ENCODE measurements around the gene MSI1. TPM values are rescaled to one million over a fixed set of nuclear protein-coding genes. Genes with fewer than 3 reads are reported as not detected.

Gene MSI1
- total RNA-seq, 1 experiment from 2014 or later = 0.57 TPM

- DNase-seq (ENCODE audit: low spot score) = no peak
Measured at GRCh38 chr12:120323772-120324171, 45.2 kb downstream of the MSI1 start.

DNA sequence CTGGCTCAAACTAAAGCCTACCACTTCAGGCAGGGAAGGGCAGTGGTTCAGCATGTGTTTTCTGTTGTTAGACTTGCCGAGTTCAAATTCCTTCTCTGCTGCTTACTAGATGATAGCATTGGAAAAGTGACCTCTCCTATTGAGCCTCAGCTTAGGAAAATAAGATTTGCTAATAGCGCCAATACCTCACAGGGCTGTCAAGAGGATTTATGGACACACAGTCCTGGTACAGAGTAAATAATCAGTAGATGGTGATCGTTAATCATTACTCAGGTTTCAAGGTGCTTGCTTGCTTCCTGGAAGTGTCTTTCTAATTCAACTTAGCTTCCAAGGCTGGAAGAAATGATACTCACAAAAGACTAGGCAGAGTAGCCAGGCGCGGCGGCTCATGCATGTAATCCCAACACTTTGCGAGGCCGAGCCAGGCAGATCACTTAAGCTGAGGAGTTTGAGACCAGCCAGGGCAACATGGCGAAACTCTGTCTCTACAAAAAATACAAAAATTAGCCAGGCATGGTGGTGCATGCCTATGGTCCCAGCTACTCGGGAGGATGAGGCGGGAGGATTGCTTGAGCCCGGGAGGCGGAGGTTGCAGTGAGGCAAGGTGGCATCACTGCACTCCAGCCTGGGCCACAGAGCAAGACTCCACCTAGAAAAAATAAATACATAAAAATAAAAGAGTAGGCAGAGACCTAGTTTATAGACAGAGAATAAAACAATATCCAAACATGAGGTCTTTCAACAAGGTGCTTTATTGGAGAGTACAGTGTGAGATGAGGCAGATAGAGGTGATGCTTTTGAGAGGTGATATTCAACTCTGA is 47.4 kb downstream of the MSI1 start:
- no peak for DNase-seq (ENCODE audit: low spot score)

DNA sequence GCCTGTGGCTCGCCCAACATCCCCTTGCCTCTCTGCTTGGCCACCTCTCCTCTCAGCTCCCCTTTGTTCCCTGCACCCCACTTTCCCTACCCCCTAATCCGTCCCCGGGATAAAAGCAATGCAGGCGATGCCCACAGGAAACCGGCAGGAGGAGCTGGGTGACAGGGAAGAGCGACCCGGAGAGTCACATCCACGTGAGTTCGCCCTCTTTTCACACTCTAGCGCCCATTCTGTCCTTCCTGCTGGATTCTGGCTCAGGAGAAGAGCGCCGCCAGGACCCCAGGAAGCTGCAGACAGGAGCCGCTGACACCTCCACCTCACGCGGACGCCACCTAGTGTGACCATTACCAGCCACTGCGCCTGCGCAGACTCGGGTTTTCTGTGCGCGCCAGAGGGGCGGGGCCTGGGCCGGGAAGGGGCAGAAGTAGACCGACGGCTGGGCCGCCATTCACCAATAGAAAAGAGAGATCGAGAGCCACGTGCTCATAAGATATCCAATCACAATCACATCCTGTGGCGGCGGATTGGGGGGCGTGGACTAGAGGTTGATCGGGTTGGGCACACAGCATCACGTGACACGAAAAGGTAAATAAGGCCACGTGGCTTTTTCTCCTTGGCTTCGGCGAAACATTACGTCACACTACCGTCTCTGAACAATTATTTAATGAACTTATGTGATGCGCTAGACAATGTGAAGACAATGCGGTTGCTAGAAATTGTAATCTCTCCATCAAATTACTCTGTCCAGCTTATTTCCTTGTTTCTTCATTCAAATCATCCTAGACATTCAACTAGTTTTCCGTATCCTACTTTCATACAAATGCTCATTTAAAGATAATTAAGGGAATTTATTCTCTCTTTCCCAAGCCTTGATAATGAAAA is 51.5 kb downstream of the MSI1 start:
- DNase-seq (ENCODE audit: low spot score) = peak; percentile 99

DNA sequence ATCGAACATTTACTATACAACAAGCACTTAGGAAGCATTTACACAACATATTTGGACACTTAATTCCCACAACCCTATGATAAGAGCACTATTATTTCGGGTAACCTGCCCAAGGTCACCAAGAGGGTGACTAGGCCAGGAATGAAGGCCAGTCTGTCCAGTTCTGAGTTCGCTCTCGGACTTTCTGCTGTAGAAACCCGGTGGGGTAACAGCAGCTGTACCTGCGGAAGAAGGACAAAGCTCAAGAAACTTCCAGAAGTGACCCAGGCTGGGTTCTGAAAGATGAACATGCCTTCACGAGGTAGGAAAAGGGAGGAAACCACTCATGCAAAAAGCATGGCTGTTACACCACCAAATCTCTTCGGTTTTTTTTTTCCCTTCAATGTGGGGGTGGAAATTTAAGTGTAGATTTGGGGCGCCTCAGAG is 52.2 kb downstream of the MSI1 start:
- no peak for DNase-seq (ENCODE audit: low spot score)

GRCh38 chr12:120314220-120314619 is 54.7 kb downstream of the MSI1 start:
- no peak for DNase-seq (ENCODE audit: low spot score)

DNA sequence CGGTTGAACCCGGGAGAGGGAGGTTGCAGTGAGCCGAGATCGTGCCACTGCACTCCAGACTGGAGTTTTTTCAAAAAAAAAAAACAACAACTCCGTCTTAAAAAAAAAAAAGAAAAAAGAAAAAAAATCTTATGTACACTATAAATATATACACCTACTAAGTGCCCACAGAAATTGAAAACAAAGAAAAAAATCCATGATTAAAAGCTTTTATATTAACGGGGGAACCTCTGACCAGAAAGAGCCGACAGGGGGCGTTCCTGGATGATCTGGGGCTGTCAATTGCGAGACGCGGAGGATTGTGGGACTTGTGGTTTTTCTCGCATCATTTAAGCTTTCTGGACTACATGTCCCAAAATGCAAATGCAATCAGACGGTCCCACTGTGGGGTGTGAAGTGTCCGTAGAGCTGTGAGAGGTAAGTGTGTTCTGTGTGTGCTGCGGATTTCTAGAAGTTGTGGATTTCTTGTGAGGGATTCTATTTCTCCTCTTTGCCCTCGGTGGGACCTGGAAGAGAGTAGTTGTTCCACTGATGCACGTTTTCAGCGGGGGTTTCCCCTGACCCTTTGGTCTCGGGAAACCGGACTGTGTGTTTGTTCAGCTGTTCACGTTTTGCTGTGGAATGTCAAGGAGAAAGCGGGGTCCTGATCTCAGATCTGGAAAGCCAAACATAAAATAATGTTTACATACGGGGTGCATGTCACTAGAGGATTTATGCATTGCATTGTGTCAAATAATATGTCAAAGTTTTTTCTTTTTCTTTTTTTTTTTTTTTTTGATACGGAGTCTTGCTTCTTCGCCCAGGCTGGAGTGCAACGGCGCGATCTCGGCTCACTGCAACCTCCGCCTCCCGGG is 66.8 kb downstream of the MSI1 start, which contains the start of gene SIRT4:
TSS of gene SIRT4 (plus strand) at position 360 of the 854 bp plus-strand sequence. CDS start 1,241 bp downstream, outside the sequence.
- DNase-seq (ENCODE audit: low spot score) = peak; percentile 91

- peak; percentile 94 for DNase-seq (ENCODE audit: low spot score)
Measured at GRCh38 chr12:120292661-120293531, 76.1 kb downstream of the MSI1 start, which contains the start of gene RNU4-1. RNU4-1 (minus strand) TSS chr12:120293237.

- DNase-seq (ENCODE audit: low spot score) = no peak
Measured at GRCh38 chr12:120292411-120292660, 76.6 kb downstream of the MSI1 start.

Other genes with a start within 250 kb of the MSI1 start
- 41.5 and 43.4 TPM in 2 replicates for gene GCN1, start 174.4 kb downstream of the MSI1 start, total RNA-seq (2014; rRNA removed; shearing (Covaris generic))
- 2,135 and 2,569 TPM in 2 replicates for gene RPLP0, start 168.1 kb downstream of the MSI1 start, total RNA-seq (2014; rRNA removed; shearing (Covaris generic))
- 136 and 156 TPM in 2 replicates for gene PXN, start 103.4 kb downstream of the MSI1 start, total RNA-seq (2014; rRNA removed; shearing (Covaris generic))
- gene RNU4-2, start 77.3 kb downstream of the MSI1 start, total RNA-seq (2014; rRNA removed; shearing (Covaris generic)) = under 0.01 TPM in 2 replicates
- gene RNU4-1, start 75.9 kb downstream of the MSI1 start, total RNA-seq (2014; rRNA removed; shearing (Covaris generic)) = under 0.01 TPM in 2 replicates
- gene SIRT4, start 66.8 kb downstream of the MSI1 start, total RNA-seq (2014; rRNA removed; shearing (Covaris generic)) = 1.3 and 1.4 TPM in 2 replicates
- not detected in 2 replicates for gene PLA2G1B, start 41.4 kb downstream of the MSI1 start, total RNA-seq (2014; rRNA removed; shearing (Covaris generic))
- 636 and 726 TPM in 2 replicates for gene COX6A1, start 68.9 kb upstream of the MSI1 start, total RNA-seq (2014; rRNA removed; shearing (Covaris generic))
- 67.3 and 73.1 TPM in 2 replicates for gene TRIAP1, start 77.2 kb upstream of the MSI1 start, total RNA-seq (2014; rRNA removed; shearing (Covaris generic))
- gene GATC, start 77.3 kb upstream of the MSI1 start, total RNA-seq (2014; rRNA removed; shearing (Covaris generic)) = 19.8 and 22.3 TPM in 2 replicates
- gene SRSF9, start 100.6 kb upstream of the MSI1 start, total RNA-seq (2014; rRNA removed; shearing (Covaris generic)) = 189 and 207 TPM in 2 replicates
- gene DYNLL1, start 126.9 kb upstream of the MSI1 start, total RNA-seq (2014; rRNA removed; shearing (Covaris generic)) = 570 and 573 TPM in 2 replicates
- gene COQ5, start 160.0 kb upstream of the MSI1 start, total RNA-seq (2014; rRNA removed; shearing (Covaris generic)) = 30.2 and 39.2 TPM in 2 replicates
- 46.2 and 85.2 TPM in 2 replicates for gene RNF10, start 165.2 kb upstream of the MSI1 start, total RNA-seq (2014; rRNA removed; shearing (Covaris generic))
- gene POP5, start 212.2 kb upstream of the MSI1 start, total RNA-seq (2014; rRNA removed; shearing (Covaris generic)) = 54.7 and 60.3 TPM in 2 replicates

All from A172 (cell line).